HEK293 (cell line): Measurements from ENCODE around the gene C6orf47.

Experiments used
- CTCF ChIA-PET: fragments of 350-600 bp; formaldehyde crosslinking; extraction: SDS; loops from one replicate; lab custom pipeline; 2021; ENCODE audit warnings: antibody characterized with exemption; lab: Yijun Ruan, JAX
- POLR2A ChIA-PET: fragments of 300-600 bp; formaldehyde crosslinking; extraction: SDS; loops from one replicate; lab custom pipeline; 2020; ENCODE audit warnings: antibody characterized with exemption, inconsistent platforms; lab: Yijun Ruan, JAX
- H3K27ac ChIP-seq: fragments of 200-500 bp; sonication (Bioruptor generic); 2 replicates; pipeline ENCODE4 v1.5.1; 2014; ENCODE audit warnings: low read depth, low read length, control low read depth, inconsistent platforms; ENCODE audit errors: extremely low read depth
- H3K36me3 ChIP-seq, 2 experiments: fragments of 200-500 bp in 1 of 2; sonication (Bioruptor generic) in 1 of 2; 1 replicate in 1 of 2; 2 replicates in 1 of 2; pipeline ENCODE4 v1.5.1; 2014 to 2017; ENCODE audit warnings: inconsistent platforms in 2 of 2, low read length in 2 of 2; ENCODE audit not compliant: control insufficient read depth in 2 of 2, insufficient read depth in 1 of 2
- H3K4me1 ChIP-seq: fragments of 200-500 bp; sonication (Bioruptor generic); 2 replicates; pipeline ENCODE4 v1.5.1; 2014; ENCODE audit warnings: mild to moderate bottlenecking, low read length, inconsistent platforms; ENCODE audit not compliant: control insufficient read depth, insufficient read depth
- H3K4me3 ChIP-seq: 2 replicates; pipeline ENCODE4 v1.5.1; 2011; ENCODE audit warnings: low read depth, mild to moderate bottlenecking, control low read depth, low read length, moderate library complexity
- H3K9me3 ChIP-seq: fragments of 200-500 bp; sonication (Bioruptor generic); 2 replicates; pipeline ENCODE4 v1.5.1; 2014; ENCODE audit warnings: low read depth, low read length, inconsistent platforms; ENCODE audit not compliant: control insufficient read depth, insufficient read depth
- CTCF ChIP-seq: fragments of 450-650 bp; formaldehyde crosslinking; IDR thresholded peaks from 2 replicates; pipeline ENCODE4 v1.5.1; 2016; ENCODE audit warnings: missing biosample characterization, missing genetic modification characterization
- FEZF1 ChIP-seq: fragments of 450-650 bp; formaldehyde crosslinking; IDR thresholded peaks from 2 replicates; pipeline ENCODE4 v1.5.1; 2016; ENCODE audit warnings: missing biosample characterization, missing genetic modification characterization
- GFI1B ChIP-seq: fragments of 450-650 bp; formaldehyde crosslinking; IDR thresholded peaks from 2 replicates; pipeline ENCODE4 v1.5.1; 2016; ENCODE audit warnings: missing biosample characterization, missing genetic modification characterization
- HIC1 ChIP-seq: fragments of 450-650 bp; formaldehyde crosslinking; IDR thresholded peaks from 2 replicates; pipeline ENCODE4 v1.5.1; 2016; ENCODE audit warnings: missing biosample characterization, missing genetic modification characterization
- KLF8 ChIP-seq: fragments of 450-650 bp; formaldehyde crosslinking; IDR thresholded peaks from 2 replicates; pipeline ENCODE4 v1.5.1; 2016; ENCODE audit warnings: missing biosample characterization, missing genetic modification characterization
- PRDM10 ChIP-seq: fragments of 450-650 bp; formaldehyde crosslinking; IDR thresholded peaks from 2 replicates; pipeline ENCODE4 v1.5.1; 2016; ENCODE audit warnings: missing biosample characterization, missing genetic modification characterization
- RBAK ChIP-seq: fragments of 450-650 bp; formaldehyde crosslinking; IDR thresholded peaks from 2 replicates; pipeline ENCODE4 v1.5.1; 2016; ENCODE audit warnings: missing biosample characterization, missing genetic modification characterization
- SALL2 ChIP-seq: fragments of 450-650 bp; formaldehyde crosslinking; IDR thresholded peaks from 2 replicates; pipeline ENCODE4 v1.5.0; 2017; ENCODE audit warnings: missing biosample characterization, mild to moderate bottlenecking, missing genetic modification characterization, borderline replicate concordance
- SP3 ChIP-seq: fragments of 450-650 bp; formaldehyde crosslinking; IDR thresholded peaks from 2 replicates; pipeline ENCODE4 v1.5.1; 2016; ENCODE audit warnings: missing biosample characterization, missing genetic modification characterization
- SP7 ChIP-seq: fragments of 450-650 bp; formaldehyde crosslinking; IDR thresholded peaks from 2 replicates; pipeline ENCODE4 v1.5.1; 2016; ENCODE audit warnings: missing biosample characterization, missing genetic modification characterization
- ZBTB11 ChIP-seq: fragments of 450-650 bp; formaldehyde crosslinking; conservative IDR thresholded peaks from 2 replicates; pipeline ENCODE4 v1.5.1; 2016; ENCODE audit warnings: low read depth, missing biosample characterization, missing genetic modification characterization
- ZBTB20 ChIP-seq: fragments of 450-650 bp; formaldehyde crosslinking; IDR thresholded peaks from 2 replicates; pipeline ENCODE4 v1.5.1; 2016; ENCODE audit warnings: missing biosample characterization, missing genetic modification characterization
- ZFP3 ChIP-seq: fragments of 450-650 bp; formaldehyde crosslinking; IDR thresholded peaks from 2 replicates; pipeline ENCODE4 v1.5.1; 2016; ENCODE audit warnings: low read depth, missing biosample characterization, missing genetic modification characterization
- ZNF148 ChIP-seq: fragments of 450-650 bp; formaldehyde crosslinking; IDR thresholded peaks from 2 replicates; pipeline ENCODE4 v1.5.0; 2017; ENCODE audit warnings: missing biosample characterization, missing genetic modification characterization, borderline replicate concordance
- ZNF26 ChIP-seq: fragments of 450-650 bp; formaldehyde crosslinking; IDR thresholded peaks from 2 replicates; pipeline ENCODE4 v1.5.1; 2016; ENCODE audit warnings: missing biosample characterization, missing genetic modification characterization
- ZNF366 ChIP-seq: fragments of 450-650 bp; formaldehyde crosslinking; conservative IDR thresholded peaks from 2 replicates; pipeline ENCODE4 v1.5.1; 2016; ENCODE audit warnings: missing biosample characterization, missing genetic modification characterization
- ZNF423 ChIP-seq: fragments of 450-650 bp; formaldehyde crosslinking; IDR thresholded peaks from 2 replicates; pipeline ENCODE4 v1.5.1; 2016; ENCODE audit warnings: missing biosample characterization, missing genetic modification characterization
- ZNF426 ChIP-seq: fragments of 450-650 bp; formaldehyde crosslinking; IDR thresholded peaks from 2 replicates; pipeline ENCODE4 v1.5.1; 2017; ENCODE audit warnings: missing biosample characterization, missing genetic modification characterization, mild to moderate bottlenecking, inconsistent platforms, moderate library complexity
- ZNF473 ChIP-seq: fragments of 450-650 bp; formaldehyde crosslinking; IDR thresholded peaks from 2 replicates; pipeline ENCODE4 v1.5.1; 2017; ENCODE audit warnings: missing biosample characterization, missing genetic modification characterization

Gene C6orf47

DNA sequence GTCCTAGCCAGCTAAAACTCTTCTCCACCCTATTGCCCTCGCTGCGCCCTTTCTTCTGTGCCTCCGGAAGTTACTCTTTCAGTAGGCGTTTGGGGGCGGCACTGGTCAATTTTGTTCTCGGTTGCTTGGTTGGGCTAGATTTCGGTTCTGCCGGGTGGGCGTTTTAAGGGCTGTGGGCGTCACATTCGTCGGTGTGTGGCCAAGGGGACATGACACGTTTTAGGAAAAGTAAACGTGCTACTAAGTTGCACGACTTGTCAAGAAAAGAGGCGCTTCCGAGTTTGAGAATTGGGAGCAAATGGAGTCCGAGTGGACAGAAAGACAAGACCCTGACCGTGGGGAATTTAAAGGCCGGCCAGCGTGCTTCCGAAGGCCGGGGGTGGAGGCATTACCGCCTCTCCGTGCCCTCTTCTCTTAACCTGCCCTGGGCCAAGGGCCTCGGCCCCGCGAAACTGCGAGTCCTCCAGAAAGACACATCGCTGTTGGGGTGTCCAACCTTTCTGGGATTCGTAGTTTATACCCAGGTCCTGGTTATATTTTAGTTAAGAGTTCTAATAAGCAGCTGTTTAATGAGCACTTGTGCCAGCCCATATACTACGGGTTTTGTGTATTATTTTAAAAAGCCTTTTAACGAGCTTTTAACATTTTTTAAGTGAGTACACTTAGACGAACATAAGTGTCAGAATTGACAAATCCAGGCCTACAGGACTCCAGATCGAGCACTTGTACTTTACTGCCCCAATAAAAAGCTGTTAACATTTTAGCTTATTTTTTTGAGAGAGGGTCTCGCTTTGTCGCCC lies 7.5 kb downstream of the C6orf47 start (continued):
- no peak for TF ChIP-seq ZNF26 (tag by site-specific recombination)
- TF ChIP-seq HIC1 = peak; percentile 93
- no peak for TF ChIP-seq ZNF148 (tag by site-specific recombination)
- TF ChIP-seq SP7 = peak; percentile 33; the same call in 1 of the 2 replicates
- peak; percentile 41; the same call in 1 of the 2 replicates for TF ChIP-seq ZBTB20 (tag by site-specific recombination)
- no peak for TF ChIP-seq FEZF1 (tag by site-specific recombination)
- peak; percentile 92 for TF ChIP-seq SP3 (tag by site-specific recombination)
- TF ChIP-seq ZNF473 (tag by site-specific recombination) = no peak
- TF ChIP-seq ZNF423 (tag by site-specific recombination) = no peak
- peak; percentile 35; the same call in 1 of the 2 replicates for TF ChIP-seq CTCF (tag by site-specific recombination)

DNA sequence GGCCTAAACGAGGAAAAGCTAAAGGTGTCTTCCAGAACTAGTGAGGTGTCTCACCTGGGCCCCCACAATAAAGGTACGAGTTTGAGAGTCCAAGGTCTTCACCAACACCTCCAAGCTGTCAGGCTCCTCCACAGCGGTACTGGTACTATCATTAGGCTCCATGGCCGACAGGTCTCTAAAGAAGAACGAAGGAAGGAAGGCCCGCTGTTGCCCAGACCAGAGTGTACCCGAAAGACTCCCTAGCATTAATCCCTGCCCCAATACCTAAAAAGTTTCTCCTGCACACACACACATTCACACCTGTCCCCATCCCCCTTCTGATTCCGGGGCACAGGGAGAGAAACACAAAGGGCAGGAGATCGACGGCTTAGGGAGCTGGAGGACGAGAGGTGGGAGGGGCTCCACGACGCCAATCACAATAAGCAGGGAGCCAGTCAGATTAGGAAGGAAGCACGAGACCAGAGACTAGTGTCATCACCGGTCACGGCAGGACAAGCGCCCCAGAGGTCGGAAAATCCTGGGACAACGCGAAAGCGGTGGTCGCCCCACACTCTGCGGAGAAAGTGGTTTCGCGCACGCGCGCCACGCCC lies 8.9 kb downstream of the C6orf47 start:
- Histone ChIP-seq H3K9me3 (no peaks in the 10 kb centered on the region), H3K36me3 (peaks cover 39 to 58% of the 10 kb centered on the region in 2 experiments), H3K4me1 (0 out of 2 replicates have a peak, but pooled peaks cover 6% of the 10 kb centered on the region), H3K4me3 (peak overlapping the region; percentile 85), H3K27ac (peak overlapping the region; percentile 87)
- POLR2A ChIA-PET = interaction anchor here (0.6 to 7.7 kb wide), 20 partner anchors 9 to 212 kb away, joined by 3 to 180 read pairs (median 8); partner anchors contain the start of genes ABHD16A, ATP6V1G2, C6orf47 and CLIC1
- CTCF ChIA-PET = interaction anchor here (0.7 to 2.4 kb wide), 9 partner anchors 9 to 154 kb away, joined by 3 to 16 read pairs (median 3); partner anchors contain the start of genes C6orf47 and GPANK1
- TF ChIP-seq SALL2 (tag by site-specific recombination) (no peak), RBAK (no peak), ZFP3 (tag by site-specific recombination) (no peak), KLF8 (tag by site-specific recombination) (no peak), ZNF366 (0 out of 2 replicates have a peak, but pooled peaks have one; percentile 30), PRDM10 (tag by site-specific recombination) (no peak), ZBTB11 (tag by site-specific recombination) (no peak), GFI1B (tag by site-specific recombination) (no peak), ZNF426 (no peak)
